Measurements from ENCODE around the gene LPAR2.
"Not testable (repeated sequence)": the region's sequence is repeated elsewhere in the genome, so short reads cannot be mapped to it uniquely, and the experiment has no call there.

The LPAR2 gene

DNA sequence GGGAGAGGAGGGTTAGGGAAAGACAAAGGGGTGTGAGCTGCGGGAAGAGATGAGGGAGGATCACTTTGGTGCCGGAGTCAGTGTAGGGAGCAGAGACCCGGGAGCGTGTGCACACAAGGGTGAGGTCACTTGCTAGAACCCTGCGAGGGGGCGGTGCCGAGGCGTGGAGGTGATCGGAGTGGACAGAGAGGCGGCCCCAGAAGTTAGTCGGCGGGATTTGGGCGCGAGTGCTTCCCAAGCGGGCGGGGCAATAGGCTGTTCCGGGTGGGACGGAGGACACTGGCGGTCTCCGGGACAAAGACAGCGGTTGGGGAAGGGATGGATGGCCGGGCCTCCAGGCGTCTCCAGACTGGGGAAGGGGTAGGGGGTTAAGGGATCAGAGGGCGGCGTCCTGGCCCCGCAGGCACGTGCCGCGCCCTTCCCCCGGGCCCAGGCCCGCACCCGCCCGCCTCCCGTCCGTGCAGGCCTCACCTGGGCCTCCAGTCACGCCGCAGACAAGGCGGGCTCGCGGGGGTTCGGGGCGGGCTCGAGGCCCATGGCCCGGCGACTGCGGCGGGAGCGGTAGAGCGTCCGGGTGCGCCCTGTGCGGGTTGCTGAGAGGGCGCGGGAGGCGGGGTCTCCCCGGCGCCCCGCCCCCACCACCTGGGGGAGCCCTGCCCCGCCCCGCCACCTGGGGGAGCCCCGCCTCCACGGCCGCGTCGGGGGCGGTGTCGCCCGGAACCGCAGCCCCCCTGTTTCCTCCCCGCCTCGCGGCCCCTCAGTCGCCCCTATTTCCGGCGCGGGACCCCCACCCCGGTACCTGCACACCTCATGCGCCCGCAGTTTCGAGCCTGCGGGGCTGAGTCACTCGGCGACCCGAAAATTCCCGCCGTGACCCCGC lies at the start of gene LPAR2:
TSS of gene LPAR2 (minus strand) at position 600 of the 880 bp plus-strand sequence. CDS start 945 bp downstream, outside the sequence.
- no peak for DNase-seq (ENCODE audit: low read depth)

DNA sequence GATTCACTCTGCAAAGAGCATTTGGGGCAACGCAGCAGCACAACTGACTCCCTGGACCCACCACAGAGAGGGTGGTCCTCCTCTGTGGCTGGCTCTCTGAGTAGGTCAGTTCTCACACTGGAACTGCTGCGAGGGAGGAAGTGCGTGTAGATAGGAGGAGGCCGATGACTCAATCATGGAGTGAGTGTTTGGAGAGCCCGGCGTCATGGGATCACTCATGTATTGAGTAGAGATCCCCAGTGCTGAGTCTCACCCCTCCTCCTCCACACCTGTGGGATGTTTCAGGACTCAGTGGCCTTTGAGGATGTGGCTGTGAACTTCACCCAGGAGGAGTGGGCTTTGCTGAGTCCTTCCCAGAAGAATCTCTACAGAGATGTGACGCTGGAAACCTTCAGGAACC lies 49.6 kb upstream of the LPAR2 start:
- no peak for DNase-seq (ENCODE audit: low read depth)

DNA sequence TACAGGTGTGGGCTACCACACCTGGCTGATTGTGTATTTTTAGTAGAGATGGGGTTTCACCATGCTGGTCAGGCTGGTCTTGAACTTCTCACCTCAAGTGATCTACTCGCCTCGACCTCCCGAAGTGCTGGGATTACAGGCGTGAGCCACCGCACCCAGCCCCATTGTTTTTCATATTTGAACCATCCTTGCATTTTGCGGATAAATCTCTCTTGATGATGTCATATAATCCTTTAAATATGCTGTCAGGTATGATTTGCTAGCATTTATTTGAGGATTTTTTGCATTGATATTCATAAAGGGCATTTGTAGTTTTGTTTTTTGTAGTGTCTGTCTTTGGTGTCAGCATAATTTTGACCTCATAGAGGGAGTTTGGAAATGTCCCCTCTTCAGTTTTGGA lies 46.3 kb upstream of the LPAR2 start:
- no peak for DNase-seq (ENCODE audit: low read depth)

DNA sequence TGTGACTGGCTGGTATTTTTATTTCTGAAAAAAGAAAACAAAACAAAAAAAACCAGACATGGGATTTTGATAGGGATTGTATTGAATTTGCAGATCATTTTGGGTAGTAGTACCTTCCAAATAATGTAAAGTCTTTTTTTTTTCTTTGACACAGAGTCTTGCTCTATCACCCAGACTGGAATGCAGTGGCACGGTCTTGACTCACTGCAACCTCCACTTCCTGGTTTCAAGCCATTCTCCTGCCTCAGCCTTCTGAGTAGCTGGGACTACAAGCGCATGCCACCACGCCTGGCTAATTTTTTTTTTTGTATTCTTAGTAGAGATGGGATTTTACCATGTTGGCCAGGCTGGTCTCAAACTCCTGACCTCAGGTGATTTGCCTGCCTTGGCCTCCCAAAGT lies 44.8 kb upstream of the LPAR2 start:
- no peak for DNase-seq (ENCODE audit: low read depth)

DNA sequence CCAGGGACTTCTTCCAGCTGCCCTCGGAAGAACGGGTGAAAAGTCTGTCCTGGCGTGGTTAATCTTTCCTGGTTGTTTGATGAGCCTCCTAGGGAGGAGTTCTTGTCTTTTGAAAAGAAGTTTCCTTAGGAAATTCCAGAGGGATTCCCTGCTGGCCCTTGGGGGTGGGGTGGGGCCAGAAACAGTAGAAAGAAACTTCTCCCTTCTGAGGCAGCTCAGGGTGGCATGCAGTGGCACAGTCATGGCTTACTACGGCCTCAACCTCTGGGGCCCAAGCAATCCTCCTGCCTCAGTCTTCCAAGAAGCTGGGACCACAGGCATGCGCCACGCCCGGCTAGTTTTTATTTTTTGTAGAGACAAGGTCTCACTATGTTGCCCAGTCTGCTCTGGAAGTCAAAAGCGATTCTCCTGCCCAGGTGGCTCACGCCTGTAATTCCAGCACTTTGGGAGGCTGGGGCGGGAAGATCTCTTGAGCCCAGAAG lies 42.1 kb upstream of the LPAR2 start:
- no peak for DNase-seq (ENCODE audit: low read depth)

DNA sequence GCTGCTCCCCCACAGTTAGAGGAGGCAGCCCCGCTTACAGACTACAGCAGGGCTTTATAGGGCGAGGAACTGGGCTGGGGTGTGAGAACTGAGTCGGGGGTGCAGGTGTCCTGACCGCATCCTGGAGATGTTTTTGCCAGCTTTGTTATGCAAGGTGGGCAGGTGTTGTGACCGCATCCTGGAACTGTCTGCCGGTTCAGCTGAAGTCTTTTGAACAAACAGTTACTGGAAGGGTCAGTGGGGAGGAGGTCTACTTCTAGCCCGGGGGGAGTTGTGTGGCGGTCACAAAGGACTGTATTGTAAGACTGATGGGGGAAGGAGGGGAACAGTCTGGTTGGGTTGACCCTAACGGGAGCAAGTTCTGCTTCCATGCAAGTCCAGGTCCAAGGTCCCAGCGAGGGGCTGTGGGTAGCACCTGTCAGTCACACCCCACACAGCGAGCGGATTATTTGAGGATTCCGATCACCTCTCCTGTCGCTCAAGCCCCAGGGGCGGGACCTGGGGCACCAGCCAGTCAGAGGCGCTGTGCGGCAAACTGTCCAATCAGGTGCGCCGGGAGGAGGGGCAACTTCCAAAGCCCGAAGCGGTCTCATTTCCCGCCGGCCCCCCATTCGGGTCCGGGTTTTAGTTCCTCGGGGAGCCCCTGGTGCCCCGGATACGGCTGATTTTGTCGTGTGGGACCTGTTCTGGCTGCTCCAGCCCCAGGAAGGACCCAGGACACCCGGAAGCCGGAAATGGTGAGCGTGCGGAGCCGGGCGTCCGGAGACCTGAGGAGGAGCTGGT lies 40.4 kb upstream of the LPAR2 start, which contains the start of gene ZNF101:
TSS of gene ZNF101 (plus strand) at position 610 of the 783 bp plus-strand sequence. CDS start at position 735, 125 bp downstream.
- DNase-seq (ENCODE audit: low read depth), result peak; percentile 86

DNA sequence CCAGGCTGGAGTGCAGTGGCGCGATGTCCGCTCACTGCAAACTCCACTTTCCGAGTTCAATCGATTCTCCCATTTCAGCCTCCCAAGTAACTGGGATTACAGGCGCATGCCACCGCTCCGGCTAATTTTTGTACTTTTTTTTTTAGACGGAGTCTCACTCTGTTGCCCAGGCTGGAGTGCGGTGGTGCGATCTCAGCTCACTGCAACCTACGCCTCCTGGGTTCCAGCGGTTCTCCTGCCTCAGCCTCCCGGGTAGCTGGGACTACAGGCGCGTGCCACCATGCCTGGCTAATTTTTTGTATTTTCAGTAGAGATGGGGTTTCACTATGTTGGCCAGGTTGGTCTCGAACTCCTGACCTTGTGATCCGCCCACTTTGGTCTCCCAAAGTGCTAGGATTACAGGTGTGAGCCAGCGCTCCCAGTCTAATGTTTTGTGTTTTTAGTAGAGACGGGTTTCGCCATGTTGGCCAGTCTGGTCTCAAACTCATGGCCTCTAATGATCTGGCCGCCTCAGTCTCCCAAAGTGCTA lies 37.5 kb upstream of the LPAR2 start:
- DNase-seq (ENCODE audit: low read depth), result not testable (repeated sequence)

DNA sequence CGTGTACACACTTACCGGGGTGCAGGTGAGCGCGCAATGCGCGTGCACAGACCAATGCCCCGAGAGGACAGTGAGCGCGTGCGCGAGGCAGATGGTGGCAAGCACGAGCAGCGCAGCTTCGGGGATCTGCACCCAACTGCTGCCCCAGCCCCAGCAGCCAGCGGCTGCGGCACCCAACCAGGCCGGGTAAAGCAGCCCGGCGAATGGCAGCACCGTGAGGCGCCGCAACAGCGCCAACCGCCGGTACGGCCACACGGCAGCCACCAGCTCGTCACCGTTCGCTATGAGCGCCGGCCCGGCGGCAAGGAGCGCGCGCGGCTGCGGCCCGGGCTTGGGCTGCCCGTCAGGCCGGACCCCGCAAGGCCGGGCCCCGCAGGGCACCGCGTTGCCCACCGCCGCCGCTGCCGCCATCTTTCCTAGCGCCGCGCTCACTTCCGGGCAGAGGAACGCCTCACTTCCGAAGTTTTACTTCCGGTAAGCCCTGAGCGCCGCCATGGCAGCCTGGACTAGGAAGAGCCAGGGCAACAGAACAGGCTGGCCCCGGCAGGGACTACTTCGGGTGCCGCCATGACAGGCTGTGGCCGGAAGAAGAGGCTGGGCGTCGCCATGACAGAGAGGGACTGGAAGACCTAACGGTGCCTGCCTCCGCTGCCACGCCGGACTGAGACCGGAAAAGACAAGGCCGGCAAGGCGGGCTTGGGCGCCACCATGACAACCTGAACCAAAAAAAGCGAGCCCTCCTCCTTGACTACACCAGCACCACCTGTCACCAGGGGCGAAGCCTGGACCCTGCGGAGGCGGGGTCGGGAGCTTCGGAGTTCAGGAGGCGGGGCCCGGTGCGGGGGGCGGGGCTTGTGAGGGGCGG lies 35.5 kb upstream of the LPAR2 start, which contains the start of gene ATP13A1:
TSS of gene ATP13A1 (minus strand) at position 421 of the 865 bp plus-strand sequence. CDS start at position 411, 10 bp downstream.
- DNase-seq (ENCODE audit: low read depth), result peak; percentile 98

DNA sequence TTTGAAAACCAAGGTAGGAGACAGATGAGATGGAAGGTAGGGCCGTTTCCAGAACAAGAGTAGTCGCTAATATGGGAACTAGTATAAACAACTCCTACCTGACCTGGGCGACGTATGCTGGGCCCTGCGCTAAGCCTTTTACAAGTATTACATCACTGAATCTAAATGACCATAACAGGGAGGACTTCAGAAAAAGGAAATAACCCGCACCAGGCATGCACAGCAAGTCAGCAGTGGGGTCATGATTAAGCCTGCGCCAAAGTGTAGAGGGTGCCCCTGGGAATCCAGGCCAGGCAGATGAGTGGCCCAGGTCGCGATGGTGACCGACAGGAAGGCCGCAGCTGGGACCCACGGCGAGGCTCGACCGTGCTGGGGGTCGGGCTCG lies 34.8 kb upstream of the LPAR2 start:
- no peak for DNase-seq (ENCODE audit: low read depth)

DNA sequence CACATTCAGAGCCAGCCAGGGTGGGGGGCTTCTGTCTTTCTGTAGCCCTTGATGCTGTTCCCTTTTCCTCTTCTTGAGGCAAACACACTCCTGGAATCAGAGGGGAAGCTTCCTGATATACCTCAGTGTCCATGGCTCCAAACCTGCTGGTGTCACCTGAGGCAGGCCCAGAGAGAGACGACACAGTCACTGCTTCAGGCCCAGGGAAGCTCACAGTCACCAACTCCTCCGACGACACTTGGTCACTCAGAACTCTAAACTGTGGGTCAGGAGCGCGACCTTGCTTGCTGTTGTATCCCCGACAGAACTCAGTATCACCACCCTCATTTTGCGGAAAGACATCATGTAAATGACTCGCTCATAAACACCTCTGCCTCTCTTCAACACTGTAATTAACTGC lies 34.3 kb upstream of the LPAR2 start:
- DNase-seq (ENCODE audit: low read depth), result no peak

DNA sequence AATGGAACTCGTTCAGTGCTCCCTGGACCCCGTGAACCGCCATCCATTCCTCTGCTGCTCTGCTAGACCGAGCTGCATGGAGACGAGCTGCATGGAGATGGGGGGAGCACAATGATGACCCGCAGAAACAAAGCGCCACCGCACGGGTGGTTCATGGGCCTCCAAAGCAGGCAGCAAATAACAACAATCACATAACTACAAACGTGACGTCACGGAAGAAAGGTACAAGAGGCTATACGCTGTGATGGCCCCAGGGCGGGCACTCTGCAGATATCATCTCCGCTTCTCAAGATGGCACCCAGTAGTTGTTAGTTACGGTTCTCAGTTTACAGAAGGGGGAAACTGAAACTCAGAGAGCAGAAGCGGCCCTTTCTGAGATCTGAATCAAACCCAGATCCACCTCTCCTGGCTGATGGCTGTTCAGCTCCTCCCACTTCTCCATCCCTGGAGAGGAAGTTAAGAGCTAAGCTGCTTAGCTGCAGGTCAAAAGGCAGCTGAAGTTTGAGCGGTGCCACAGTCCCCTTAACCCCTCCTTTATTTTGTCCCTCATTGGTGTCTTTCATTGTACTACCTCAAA lies 33.7 kb upstream of the LPAR2 start:
- DNase-seq (ENCODE audit: low read depth), result no peak

DNA sequence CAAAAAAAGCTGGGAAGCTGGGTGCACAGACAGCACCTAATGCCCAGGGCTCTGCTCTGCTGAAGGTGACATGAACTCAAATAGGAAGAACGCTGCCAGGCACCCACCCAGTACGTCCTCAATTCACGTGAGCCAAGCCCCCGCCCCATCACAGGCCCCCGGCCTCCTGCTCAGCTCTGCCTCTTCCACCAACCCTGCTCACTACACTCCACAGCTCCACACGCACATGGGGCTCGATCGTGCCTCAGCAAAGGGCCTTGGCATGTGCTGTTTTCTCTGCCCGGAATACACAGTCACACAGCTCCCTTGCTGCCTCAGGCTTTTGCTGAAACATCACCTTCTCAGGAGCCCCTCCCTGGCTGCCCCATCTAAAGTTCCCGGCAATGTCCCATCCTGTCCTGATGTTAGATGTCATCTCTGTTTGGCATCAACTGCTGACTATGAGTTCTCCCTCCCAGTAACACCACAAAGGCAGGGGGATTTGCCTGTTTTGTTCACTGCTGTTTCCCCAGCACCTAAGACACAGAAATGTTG lies 33.2 kb upstream of the LPAR2 start:
- DNase-seq (ENCODE audit: low read depth), result no peak

DNA sequence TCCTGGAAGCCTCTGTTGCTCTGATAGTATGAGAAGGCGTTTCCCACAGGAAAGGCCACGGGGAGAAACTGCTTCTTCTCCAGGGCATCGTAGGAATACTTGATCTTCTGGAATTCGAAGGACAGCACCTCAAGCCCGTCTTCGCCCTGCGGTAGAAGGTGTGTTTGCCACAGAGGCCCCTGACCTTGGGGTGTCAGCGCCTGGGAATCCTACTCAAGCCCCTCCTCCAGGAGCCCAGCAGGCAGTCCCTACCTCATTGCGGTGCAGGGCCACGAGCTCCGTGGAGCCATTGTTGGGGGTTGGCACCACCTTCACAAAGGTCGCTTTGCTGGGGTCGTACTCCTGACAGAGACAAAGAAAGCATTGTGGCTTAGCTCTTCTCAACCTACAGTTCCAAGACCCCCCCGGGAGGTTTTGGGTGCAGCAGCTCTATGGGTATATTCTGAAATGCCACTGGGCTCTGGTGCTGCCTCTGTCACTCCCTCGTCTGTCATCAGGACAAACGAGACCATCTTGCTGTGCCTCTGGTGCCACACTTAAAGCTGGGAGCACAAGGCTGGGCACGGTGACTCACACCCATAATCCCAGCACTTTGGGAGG lies 31.7 kb upstream of the LPAR2 start:
- no peak for DNase-seq (ENCODE audit: low read depth)

DNA sequence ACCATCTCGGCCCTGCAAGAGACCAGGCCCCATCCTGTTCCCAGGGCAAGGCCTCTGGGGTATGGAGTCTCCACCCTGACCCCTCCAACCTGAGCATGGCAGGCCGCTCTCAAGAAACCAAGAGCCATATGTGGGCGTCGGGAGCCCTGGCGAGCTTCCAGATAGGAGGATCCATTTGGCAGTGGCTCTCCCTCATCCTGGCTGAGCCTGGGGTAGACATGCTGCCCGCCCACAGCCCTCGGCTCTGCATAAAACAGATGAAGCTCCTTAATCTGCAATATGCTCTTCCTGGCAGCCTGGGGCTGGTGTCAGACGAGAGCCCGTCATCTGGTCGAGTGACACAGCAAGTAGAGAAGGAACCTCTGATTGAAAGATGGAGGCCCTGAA lies 29.4 kb upstream of the LPAR2 start:
- no peak for DNase-seq (ENCODE audit: low read depth)

DNA sequence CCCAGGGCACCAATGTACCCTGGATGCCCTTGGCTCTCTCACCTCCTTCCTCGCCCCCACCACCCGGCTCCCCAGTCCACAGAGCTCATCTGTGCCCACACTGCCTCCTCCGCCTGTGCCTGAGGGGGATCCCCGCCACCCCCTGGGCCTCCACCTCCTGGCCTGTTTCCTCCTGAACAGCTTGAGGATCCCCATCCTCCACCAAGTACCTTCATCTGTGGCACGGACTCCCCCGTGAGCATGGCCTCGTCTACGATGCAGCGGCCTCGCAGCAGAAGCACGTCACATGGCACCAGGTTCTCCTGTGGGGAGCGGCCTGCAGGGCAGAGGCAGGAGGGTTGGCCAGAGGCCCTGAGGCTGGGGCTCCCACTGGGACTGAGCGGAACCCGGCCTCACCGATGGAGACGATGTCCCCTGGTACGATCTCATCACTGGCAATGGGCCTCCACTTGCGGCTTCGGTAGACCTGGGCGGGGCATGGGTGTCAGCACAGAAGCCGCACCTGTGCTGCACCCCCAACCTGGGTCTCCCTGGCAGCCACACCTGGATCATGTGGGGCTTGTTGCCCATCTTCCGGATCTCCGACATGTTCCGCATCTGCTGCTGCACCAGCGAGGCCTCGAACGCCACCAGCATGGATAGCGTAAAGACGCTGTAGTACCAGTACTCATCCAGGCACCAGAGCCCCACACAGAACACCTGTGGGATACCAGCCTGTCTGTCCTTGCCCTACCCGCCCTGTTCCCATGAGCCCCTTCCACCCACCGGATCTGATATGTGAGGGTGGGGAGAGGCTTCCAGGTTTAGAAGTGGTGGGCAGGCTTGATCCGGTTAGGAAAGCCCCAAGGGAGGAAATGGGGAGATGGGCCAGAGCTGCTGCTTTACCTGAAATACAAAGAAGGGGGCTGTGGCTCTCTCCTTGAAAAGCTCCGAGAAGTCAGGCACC lies 28.7 kb upstream of the LPAR2 start:
- DNase-seq (ENCODE audit: low read depth), result no peak

DNA sequence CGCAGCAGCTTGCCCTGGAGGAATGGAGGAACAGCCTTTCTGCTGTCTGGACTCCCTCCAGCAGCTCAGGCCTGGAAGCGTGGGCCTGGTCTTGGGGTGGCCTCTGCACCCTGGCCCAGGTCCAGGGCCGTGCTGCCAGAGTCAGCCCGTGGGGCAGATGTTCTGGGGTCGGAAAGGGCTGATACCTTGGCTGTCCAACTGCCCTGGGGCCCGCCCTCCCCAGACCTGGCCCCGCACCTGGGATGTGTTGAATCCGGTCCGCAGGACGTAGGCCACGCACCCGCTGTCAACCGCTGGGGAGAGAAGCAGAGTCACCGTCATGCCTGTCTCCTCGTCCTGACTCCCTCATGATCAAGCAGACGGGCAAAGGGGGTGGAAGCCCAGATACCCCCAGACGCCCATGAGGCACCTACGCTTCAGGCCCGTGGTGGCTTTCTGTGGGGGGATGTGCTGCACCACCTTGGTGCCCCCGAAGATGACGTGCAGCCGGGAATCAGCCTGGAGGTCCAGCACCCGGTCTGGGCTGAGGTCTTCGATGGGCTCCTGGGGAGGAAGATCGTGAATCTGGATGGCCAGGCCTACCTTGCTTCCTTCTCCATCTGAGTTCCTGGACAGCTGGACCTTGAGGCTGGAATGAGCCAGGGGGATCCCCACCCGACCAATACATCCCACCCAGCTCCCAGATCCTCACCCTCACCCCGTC lies 27.8 kb upstream of the LPAR2 start:
- no peak for DNase-seq (ENCODE audit: low read depth)

DNA sequence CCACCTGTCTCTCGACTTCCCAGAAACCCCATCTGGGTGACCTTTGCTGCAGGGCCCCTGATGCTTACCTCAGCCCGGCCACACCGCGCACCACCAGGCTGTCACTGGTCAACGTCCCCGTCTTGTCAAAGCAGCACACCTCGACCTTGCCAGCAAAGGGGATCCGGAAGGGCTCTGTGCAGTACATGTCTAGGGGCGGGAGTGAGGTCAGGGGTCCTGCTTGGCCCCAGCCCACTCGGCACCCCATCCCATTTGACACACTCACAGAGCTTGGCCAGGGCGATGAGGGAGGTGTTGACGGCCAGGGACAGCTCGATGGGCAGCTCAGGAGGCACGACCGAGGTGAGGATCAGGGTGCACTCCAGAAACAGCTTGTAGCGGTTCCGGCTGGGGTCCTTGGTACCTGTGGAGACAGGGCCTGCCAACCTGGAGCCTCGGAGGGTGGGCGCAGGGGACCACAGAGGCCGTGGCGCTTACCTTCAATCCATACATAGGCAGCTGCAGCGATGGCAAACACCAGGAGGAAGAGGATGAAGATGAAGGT lies 27.1 kb upstream of the LPAR2 start:
- no peak for DNase-seq (ENCODE audit: low read depth)

DNA sequence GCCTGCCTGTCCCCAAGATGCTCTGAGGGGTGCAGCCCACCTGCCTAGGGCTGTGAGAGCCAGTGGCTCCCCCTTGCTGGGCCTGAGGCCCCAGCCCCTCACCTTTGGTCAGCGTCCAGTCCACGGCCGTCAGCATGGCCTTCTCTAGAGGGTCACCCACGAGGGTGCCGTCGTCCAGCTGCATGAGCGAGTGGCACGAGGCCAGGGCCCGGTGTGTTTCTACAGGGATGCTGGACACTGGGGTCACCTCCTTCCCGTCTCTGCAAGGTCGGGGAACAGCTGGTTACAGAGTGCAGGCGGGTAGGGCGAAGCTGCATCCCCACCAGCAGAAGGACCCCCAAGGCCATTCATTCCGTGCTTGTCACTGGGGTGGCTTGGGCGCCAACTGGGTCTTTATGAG lies 26.4 kb upstream of the LPAR2 start:
- no peak for DNase-seq (ENCODE audit: low read depth)

Measured in fibroblast of gingiva (primary cell).